Activated CD4-positive, alpha-beta memory T cell treated with anti-CD3 and anti-CD28 coated beads for 36 hours (primary cell): Measurements from ENCODE around the gene TOM1. TPM values are rescaled to one million over a fixed set of nuclear protein-coding genes. Genes with fewer than 3 reads are reported as not detected.

ENCODE experiments used
- CTCF ChIA-PET: fragments of 350-600 bp; sonication (Branson Sonifier 250); formaldehyde crosslinking; loops from one replicate; lab custom pipeline; 2021; ENCODE audit warnings: antibody characterized with exemption, inconsistent platforms; lab: Charles Lee
- POLR2A ChIA-PET: fragments of 350-600 bp; sonication (Branson Sonifier 250); formaldehyde crosslinking; loops from one replicate; lab custom pipeline; 2021; ENCODE audit warnings: antibody characterized with exemption; lab: Charles Lee
- DNase-seq: peaks from one replicate; pipeline ENCODE4 v3.0.0-alpha.2; 2020
- H3K27ac Mint-ChIP-seq: one replicate; pipeline ENCODE4 v1.8.0; 2021; ENCODE audit warnings: mixed read lengths
- H3K27me3 Mint-ChIP-seq: one replicate; pipeline ENCODE4 v1.8.0; 2021; ENCODE audit warnings: mixed read lengths
- H3K36me3 Mint-ChIP-seq: one replicate; pipeline ENCODE4 v1.8.0; 2021; ENCODE audit warnings: mixed read lengths
- H3K4me1 Mint-ChIP-seq: one replicate; pipeline ENCODE4 v1.8.0; 2021; ENCODE audit warnings: low read depth, mixed read lengths
- H3K4me3 Mint-ChIP-seq: one replicate; pipeline ENCODE4 v1.8.0; 2021; ENCODE audit warnings: mild to moderate bottlenecking, mixed read lengths
- H3K9me3 Mint-ChIP-seq: one replicate; pipeline ENCODE4 v1.8.0; 2021; ENCODE audit warnings: mixed read lengths
- intact Hi-C: fragments of 100-400 bp; cut with micrococcal nuclease; formaldehyde crosslinking; loops from one replicate; pipeline ENCODE4 v1.15.1; 2023
- total RNA-seq, 2 experiments: library from RNA; stranded (reverse); gene quantifications; one replicate each; pipeline ENCODE4 v1.2.3, GENCODE V29; 2021

Gene TOM1
- 10 to 100 TPM; 29.8 to 31.1 TPM for total RNA-seq

GRCh38 chr22:35299673-35300499 lies at the start of gene TOM1:
TOM1 (plus strand) TSS chr22:35299894; CDS start chr22:35299929, 35 bp downstream.
- intact Hi-C loops: loop anchor here (1.0 to 10.0 kb wide), 4 partner anchors 9 to 105 kb away; partner anchors contain the start of genes HMGXB4 and MCM5
- H3K27me3 Mint-ChIP-seq: no peaks in the 10 kb centered on the region
- H3K4me1 Mint-ChIP-seq: peaks cover 32% of the 10 kb centered on the region
- ChIA-PET POLR2A (interaction anchor here (0.8 to 2.5 kb wide), 6 partner anchors 11 to 42 kb away, joined by 3 to 19 read pairs (median 4); partner anchors contain the start of gene HMGXB4), CTCF (interaction anchor here (0.5 to 1.2 kb wide), 9 partner anchors 11 to 766 kb away, joined by 3 to 9 read pairs (median 4); no protein-coding TSS in a partner anchor)
- DNase-seq: peak; percentile 96
- H3K36me3 Mint-ChIP-seq: no peaks in the 10 kb centered on the region
- H3K27ac Mint-ChIP-seq: peak within 1 kb of the TSS; percentile 87
- H3K4me3 Mint-ChIP-seq: peak within 1 kb of the TSS; percentile 83
- no peaks in the 10 kb centered on the region for H3K9me3 Mint-ChIP-seq

GRCh38 chr22:35250156-35250555 lies 49.5 kb upstream of the TOM1 start:
- H3K4me1 Mint-ChIP-seq: no peaks in the 10 kb centered on the region
- ChIA-PET CTCF (no interaction called here), POLR2A (no interaction called here)
- H3K27me3 Mint-ChIP-seq: peaks cover 13% of the 10 kb centered on the region
- no peaks in the 10 kb centered on the region for H3K36me3 Mint-ChIP-seq
- H3K4me3 Mint-ChIP-seq: no peak overlapping the region
- no peaks in the 10 kb centered on the region for H3K9me3 Mint-ChIP-seq
- DNase-seq: no peak
- no peak overlapping the region for H3K27ac Mint-ChIP-seq
- intact Hi-C loops: no loop called here

GRCh38 chr22:35253946-35254345 lies 45.7 kb upstream of the TOM1 start:
- no peak for DNase-seq
- Mint-ChIP-seq H3K4me1 (peaks cover 15% of the 10 kb centered on the region), H3K27me3 (no peaks in the 10 kb centered on the region), H3K4me3 (no peak overlapping the region), H3K36me3 (peaks cover 9% of the 10 kb centered on the region), H3K27ac (no peak overlapping the region), H3K9me3 (no peaks in the 10 kb centered on the region)
- POLR2A ChIA-PET: no interaction called here
- CTCF ChIA-PET: no interaction called here
- intact Hi-C loops: no loop called here

GRCh38 chr22:35257002-35257320 lies 42.7 kb upstream of the TOM1 start:
- intact Hi-C loops: loop anchor here (2.0 kb wide), 1 partner anchor 44 kb away; no protein-coding TSS in a partner anchor
- H3K27ac Mint-ChIP-seq: peak overlapping the region; percentile 89
- peaks cover 17% of the 10 kb centered on the region for H3K36me3 Mint-ChIP-seq
- no peaks in the 10 kb centered on the region for H3K9me3 Mint-ChIP-seq
- POLR2A ChIA-PET: interaction anchor here (0.6 to 2.0 kb wide), 3 partner anchors 43 to 73 kb away, joined by 3 to 19 read pairs (median 3); partner anchors contain the start of gene TOM1
- CTCF ChIA-PET: interaction anchor here (2.1 kb wide), 1 partner anchor 26 kb away, joined by 12 read pairs; no protein-coding TSS in a partner anchor
- no peaks in the 10 kb centered on the region for H3K27me3 Mint-ChIP-seq
- peak overlapping the region; percentile 83 for H3K4me3 Mint-ChIP-seq
- DNase-seq: no peak
- peaks cover 27% of the 10 kb centered on the region for H3K4me1 Mint-ChIP-seq

GRCh38 chr22:35257321-35258190 lies 42.1 kb upstream of the TOM1 start, which contains the start of gene HMGXB4:
HMGXB4 (plus strand) TSS chr22:35257493; CDS start chr22:35262391, 4,898 bp downstream.
- intact Hi-C loops: loop anchor here (2.0 kb wide), 1 partner anchor 43 kb away; no protein-coding TSS in a partner anchor
- Mint-ChIP-seq H3K4me3 (peak within 1 kb of the TSS; percentile 90), H3K9me3 (no peaks in the 10 kb centered on the region), H3K27ac (peak within 1 kb of the TSS; percentile 89), H3K4me1 (peaks cover 27% of the 10 kb centered on the region), H3K36me3 (peaks cover 23% of the 10 kb centered on the region), H3K27me3 (no peaks in the 10 kb centered on the region)
- ChIA-PET CTCF (interaction anchor here (0.7 to 2.1 kb wide), 2 partner anchors 16 to 26 kb away, joined by 3 to 12 read pairs; no protein-coding TSS in a partner anchor), POLR2A (interaction anchor here (0.6 to 2.0 kb wide), 6 partner anchors 11 to 73 kb away, joined by 3 to 19 read pairs (median 4); partner anchors contain the start of gene TOM1)
- peak; percentile 90 for DNase-seq

GRCh38 chr22:35258191-35258988 lies 41.3 kb upstream of the TOM1 start:
- H3K36me3 Mint-ChIP-seq: peaks cover 30% of the 10 kb centered on the region
- H3K27me3 Mint-ChIP-seq: no peaks in the 10 kb centered on the region
- CTCF ChIA-PET: interaction anchor here (0.7 to 2.1 kb wide), 2 partner anchors 16 to 27 kb away, joined by 3 to 12 read pairs; no protein-coding TSS in a partner anchor
- peak overlapping the region; percentile 84 for H3K27ac Mint-ChIP-seq
- H3K4me1 Mint-ChIP-seq: peaks cover 27% of the 10 kb centered on the region
- POLR2A ChIA-PET: interaction anchor here (1.0 to 2.0 kb wide), 4 partner anchors 10 to 72 kb away, joined by 3 to 19 read pairs (median 5); partner anchors contain the start of gene TOM1
- intact Hi-C loops: no loop called here
- H3K4me3 Mint-ChIP-seq: peak overlapping the region; percentile 90
- DNase-seq: no peak
- no peaks in the 10 kb centered on the region for H3K9me3 Mint-ChIP-seq

- Mint-ChIP-seq H3K27me3 (no peaks in the 10 kb centered on the region), H3K9me3 (no peaks in the 10 kb centered on the region), H3K4me1 (peaks cover 8% of the 10 kb centered on the region), H3K36me3 (peaks cover 58% of the 10 kb centered on the region), H3K27ac (no peak overlapping the region), H3K4me3 (no peak overlapping the region)
- ChIA-PET CTCF (no interaction called here), POLR2A (no interaction called here)
- no peak for DNase-seq
- intact Hi-C loops: no loop called here
These were observed 34.7 kb upstream of the TOM1 start for GRCh38 chr22:35264986-35265385.

GRCh38 chr22:35266277-35266676 lies 33.4 kb upstream of the TOM1 start:
- no peak overlapping the region for H3K4me3 Mint-ChIP-seq
- no peak for DNase-seq
- POLR2A ChIA-PET: no interaction called here
- no peaks in the 10 kb centered on the region for H3K27me3 Mint-ChIP-seq
- intact Hi-C loops: no loop called here
- H3K27ac Mint-ChIP-seq: no peak overlapping the region
- H3K4me1 Mint-ChIP-seq: peaks cover 5% of the 10 kb centered on the region
- H3K9me3 Mint-ChIP-seq: no peaks in the 10 kb centered on the region
- CTCF ChIA-PET: interaction anchor here (1.2 kb wide), 1 partner anchor 35 kb away, joined by 3 read pairs; no protein-coding TSS in a partner anchor
- H3K36me3 Mint-ChIP-seq: peaks cover 62% of the 10 kb centered on the region

- intact Hi-C loops: no loop called here
- ChIA-PET CTCF (no interaction called here), POLR2A (no interaction called here)
- Mint-ChIP-seq H3K4me1 (peaks cover 28% of the 10 kb centered on the region), H3K36me3 (peaks cover 59% of the 10 kb centered on the region), H3K9me3 (no peaks in the 10 kb centered on the region), H3K4me3 (no peak overlapping the region), H3K27ac (no peak overlapping the region), H3K27me3 (no peaks in the 10 kb centered on the region)
- no peak for DNase-seq
These were observed 30.1 kb upstream of the TOM1 start for GRCh38 chr22:35269630-35270029.

- POLR2A ChIA-PET: interaction anchor here (1.1 kb wide), 1 partner anchor 17 kb away, joined by 4 read pairs; no protein-coding TSS in a partner anchor
- peaks cover 32% of the 10 kb centered on the region for H3K4me1 Mint-ChIP-seq
- intact Hi-C loops: no loop called here
- H3K27ac Mint-ChIP-seq: peak overlapping the region; percentile 66
- no peaks in the 10 kb centered on the region for H3K9me3 Mint-ChIP-seq
- peaks cover 41% of the 10 kb centered on the region for H3K36me3 Mint-ChIP-seq
- CTCF ChIA-PET: interaction anchor here (1.0 to 1.1 kb wide), 2 partner anchors 16 to 56 kb away, joined by 3 to 4 read pairs; no protein-coding TSS in a partner anchor
- H3K4me3 Mint-ChIP-seq: no peak overlapping the region
- no peaks in the 10 kb centered on the region for H3K27me3 Mint-ChIP-seq
- DNase-seq: peak; percentile 12
These were observed 25.4 kb upstream of the TOM1 start for GRCh38 chr22:35274154-35274871.
